Measurements from ENCODE around the gene SEMA7A. TPM values are rescaled to one million over a fixed set of nuclear protein-coding genes. Genes with fewer than 3 reads are reported as not detected.

The SEMA7A gene
- total RNA-seq, 3 donors from 2014 or later = 0.80 to 1.3 (median 0.88) TPM

DNA sequence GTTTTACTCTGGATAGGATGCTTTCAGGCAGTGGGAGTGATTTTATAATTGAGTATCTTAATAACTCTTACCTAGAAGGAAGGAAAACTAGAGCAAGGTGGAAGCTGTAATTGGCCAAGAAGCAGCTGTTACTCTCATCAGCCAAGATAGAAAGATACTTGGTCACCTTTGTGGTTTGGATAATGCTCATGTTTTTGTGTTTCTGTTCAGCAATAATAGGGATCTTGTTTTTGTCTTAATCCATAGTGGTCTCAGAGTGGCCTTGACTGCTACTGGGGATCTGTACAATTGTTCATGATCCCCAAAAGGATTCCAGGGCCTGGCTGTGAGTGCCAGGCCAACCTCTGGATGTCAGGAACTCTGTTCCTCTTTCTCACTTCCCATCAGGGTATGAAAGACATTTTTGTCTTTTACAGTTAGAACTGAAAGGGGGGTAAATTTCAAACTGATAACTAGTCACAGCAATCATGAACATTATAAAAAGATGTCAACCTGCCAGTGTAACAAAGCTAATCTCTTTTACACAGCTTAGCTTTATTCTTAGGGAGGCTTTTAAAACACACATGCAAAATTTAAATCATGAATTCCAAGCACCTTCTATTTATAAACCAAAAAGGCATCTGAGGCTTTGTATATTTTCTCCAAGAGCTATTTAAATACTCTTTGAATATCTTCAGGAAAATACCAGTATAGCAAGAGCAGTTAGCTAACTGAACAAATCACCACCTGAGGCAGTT, 21.2 kb upstream of the SEMA7A start:
- Histone ChIP-seq H3K27ac (no peak overlapping the region), H3K36me3 (peaks cover 4% of the 10 kb centered on the region), H3K4me1 (no peaks in the 10 kb centered on the region), H3K4me3 (no peak overlapping the region), H3K27me3 (no peaks in the 10 kb centered on the region), H3K9me3 (no peaks in the 10 kb centered on the region)
- TF ChIP-seq POLR2A (IDR thresholded peaks at IDR 0.05) (no peak), POLR2AphosphoS5 (IDR thresholded peaks at IDR 0.05) (no peak)
- TF ChIP-seq, protein P1, sequence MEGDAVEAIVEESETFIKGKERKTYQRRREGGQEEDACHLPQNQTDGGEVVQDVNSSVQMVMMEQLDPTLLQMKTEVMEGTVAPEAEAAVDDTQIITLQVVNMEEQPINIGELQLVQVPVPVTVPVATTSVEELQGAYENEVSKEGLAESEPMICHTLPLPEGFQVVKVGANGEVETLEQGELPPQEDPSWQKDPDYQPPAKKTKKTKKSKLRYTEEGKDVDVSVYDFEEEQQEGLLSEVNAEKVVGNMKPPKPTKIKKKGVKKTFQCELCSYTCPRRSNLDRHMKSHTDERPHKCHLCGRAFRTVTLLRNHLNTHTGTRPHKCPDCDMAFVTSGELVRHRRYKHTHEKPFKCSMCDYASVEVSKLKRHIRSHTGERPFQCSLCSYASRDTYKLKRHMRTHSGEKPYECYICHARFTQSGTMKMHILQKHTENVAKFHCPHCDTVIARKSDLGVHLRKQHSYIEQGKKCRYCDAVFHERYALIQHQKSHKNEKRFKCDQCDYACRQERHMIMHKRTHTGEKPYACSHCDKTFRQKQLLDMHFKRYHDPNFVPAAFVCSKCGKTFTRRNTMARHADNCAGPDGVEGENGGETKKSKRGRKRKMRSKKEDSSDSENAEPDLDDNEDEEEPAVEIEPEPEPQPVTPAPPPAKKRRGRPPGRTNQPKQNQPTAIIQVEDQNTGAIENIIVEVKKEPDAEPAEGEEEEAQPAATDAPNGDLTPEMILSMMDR (IDR thresholded peaks at IDR 0.05) = no peak
- intact Hi-C loops (cut with DNase I; ENCODE audit: low total_unique reads) = no loop called here
- DNase-seq (ENCODE audit: low spot score in 2 of 2) = no peak

DNA sequence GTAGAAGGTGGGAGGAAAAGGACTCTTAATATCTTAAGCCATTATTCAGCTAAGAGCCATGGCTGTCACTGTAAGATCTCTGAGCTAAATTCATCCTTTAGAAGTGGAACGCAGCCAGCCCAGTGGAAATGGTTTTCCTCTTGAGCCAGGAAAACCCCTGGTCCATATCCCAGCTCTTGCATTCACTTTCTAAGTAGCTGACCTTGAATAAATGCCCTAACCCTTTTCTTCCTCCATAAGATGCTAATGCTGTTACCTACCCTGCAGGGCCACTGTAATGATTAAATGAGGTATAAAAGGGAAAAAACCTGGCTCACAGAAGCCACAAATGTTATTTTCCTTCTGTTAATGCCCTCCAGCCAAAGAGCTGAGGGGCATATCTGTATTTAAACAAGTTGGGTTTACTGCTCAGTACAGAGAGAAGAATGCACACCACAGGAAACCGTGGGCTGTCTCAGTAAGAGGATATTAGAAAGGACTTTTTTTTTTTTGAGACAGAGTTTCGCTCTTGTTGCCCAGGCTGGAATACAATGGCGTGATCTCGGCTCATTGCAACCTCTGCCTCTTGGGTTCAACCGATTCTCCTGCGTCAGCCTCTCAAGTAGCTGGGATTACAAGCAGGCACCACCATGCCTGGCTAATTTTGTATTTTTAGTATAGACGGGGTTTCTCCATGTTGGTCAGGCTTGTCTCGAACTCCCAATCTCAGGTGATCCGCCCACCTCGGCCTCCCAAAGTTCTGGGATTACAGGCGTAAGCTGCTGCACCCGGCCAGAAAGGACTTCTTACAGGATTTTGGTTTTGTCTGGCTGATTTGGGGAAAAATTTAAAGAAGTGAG, 20.4 kb upstream of the SEMA7A start:
- Histone ChIP-seq H3K4me1 (no peaks in the 10 kb centered on the region), H3K27ac (no peak overlapping the region), H3K36me3 (peaks cover 12% of the 10 kb centered on the region), H3K9me3 (no peaks in the 10 kb centered on the region), H3K4me3 (no peak overlapping the region), H3K27me3 (no peaks in the 10 kb centered on the region)
- TF ChIP-seq POLR2A (IDR thresholded peaks at IDR 0.05) (no peak), POLR2AphosphoS5 (IDR thresholded peaks at IDR 0.05) (no peak)
- TF ChIP-seq, protein P1 (IDR thresholded peaks at IDR 0.05) = no peak
- intact Hi-C loops (cut with DNase I; ENCODE audit: low total_unique reads) = no loop called here
- DNase-seq (ENCODE audit: low spot score in 2 of 2) = no peak

DNA sequence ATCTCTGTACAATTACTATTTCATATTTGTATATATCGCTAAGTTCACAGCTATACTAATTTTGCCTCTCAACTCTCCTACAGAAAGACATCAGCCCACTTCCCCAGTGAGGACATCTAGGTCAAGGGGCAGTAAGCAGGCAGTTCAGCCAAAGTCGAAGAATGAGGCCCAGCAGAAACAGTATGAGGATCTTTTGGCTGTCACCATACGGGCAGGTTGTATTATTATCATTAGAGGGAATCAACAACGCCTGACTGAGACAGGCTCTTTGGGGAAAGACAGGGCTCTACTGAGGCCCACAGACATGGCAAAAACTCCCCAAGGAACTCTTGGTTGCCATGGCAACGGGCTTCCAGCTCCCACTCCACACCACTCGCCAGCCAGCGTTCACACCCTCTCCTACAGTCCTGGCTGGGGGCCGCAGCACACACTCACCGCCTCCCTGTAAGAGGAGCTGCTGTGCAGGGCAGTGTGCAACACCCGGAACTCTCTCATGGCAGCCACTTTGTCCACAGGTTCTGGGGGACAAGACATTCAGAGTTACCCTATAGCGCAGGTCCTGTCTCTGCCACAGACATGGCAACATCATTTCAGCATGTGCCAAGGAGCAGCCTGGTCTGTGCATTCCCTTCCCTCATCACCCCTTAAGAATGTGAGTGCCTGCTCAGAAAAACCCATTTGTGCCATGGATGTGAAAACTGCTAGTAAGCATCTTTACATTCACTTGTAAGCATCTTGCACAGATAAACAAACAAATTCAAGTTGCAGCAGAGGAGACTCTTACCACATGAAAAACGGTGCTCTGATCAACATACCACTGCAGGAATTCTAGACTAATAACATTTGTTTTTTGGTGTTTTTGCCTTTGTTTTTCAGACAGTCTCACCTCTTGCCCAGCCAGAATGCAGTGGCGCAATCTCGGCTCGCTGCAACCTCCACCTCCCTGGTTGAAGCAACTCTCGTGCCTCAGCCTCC, 18.4 kb upstream of the SEMA7A start:
- TF ChIP-seq, protein P1 (IDR thresholded peaks at IDR 0.05) = no peak
- TF ChIP-seq POLR2A (IDR thresholded peaks at IDR 0.05) = no peak
- H3K27ac ChIP-seq = no peak overlapping the region
- no peak for DNase-seq (ENCODE audit: low spot score in 2 of 2)
- no peak overlapping the region for H3K4me3 ChIP-seq
- intact Hi-C loops (cut with DNase I; ENCODE audit: low total_unique reads) = no loop called here
- H3K9me3 ChIP-seq = no peaks in the 10 kb centered on the region
- no peaks in the 10 kb centered on the region for H3K4me1 ChIP-seq
- peaks cover 12% of the 10 kb centered on the region for H3K36me3 ChIP-seq
- no peaks in the 10 kb centered on the region for H3K27me3 ChIP-seq

DNA sequence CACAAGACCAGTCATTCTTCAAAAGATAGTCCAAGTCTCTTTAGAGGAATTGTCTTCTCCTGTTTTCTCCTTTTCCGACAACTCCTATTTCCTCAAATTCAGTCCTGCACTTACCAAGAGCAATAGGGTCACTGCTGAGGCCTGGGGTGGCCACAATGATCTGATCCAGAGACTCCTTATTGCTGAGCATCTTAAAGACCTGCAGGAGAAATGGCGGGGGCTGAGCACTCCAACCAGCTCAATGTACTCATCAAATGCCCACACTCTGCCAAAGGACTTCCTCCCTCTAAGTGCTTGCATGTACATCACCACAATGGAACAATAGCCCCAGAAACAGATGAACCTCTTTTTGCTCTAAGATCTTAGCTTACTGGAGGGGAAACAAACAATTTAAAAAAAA, 17.6 kb upstream of the SEMA7A start:
- Histone ChIP-seq H3K9me3 (no peaks in the 10 kb centered on the region), H3K4me1 (no peaks in the 10 kb centered on the region), H3K27me3 (no peaks in the 10 kb centered on the region), H3K36me3 (peaks cover 16% of the 10 kb centered on the region), H3K27ac (no peak overlapping the region), H3K4me3 (no peak overlapping the region)
- intact Hi-C loops (cut with DNase I; ENCODE audit: low total_unique reads) = no loop called here
- no peak for TF ChIP-seq POLR2AphosphoS5 (IDR thresholded peaks at IDR 0.05)
- TF ChIP-seq, protein P1 (IDR thresholded peaks at IDR 0.05) = no peak
- no peak for TF ChIP-seq POLR2A (IDR thresholded peaks at IDR 0.05)
- no peak for DNase-seq (ENCODE audit: low spot score in 2 of 2)
